C4-2B (cell line): ENCODE results near the gene SLC19A2.

ENCODE experiments used
- ZFX ChIP-seq: fragments of 450-650 bp; IDR thresholded peaks from 2 replicates; pipeline ENCODE4 v1.6.1; 2017
- TF ChIP-seq, protein P1 (sequence below): fragments of 450-650 bp; conservative IDR thresholded peaks from 2 replicates; pipeline ENCODE4 v1.5.1; 2017; ENCODE audit warnings: mild to moderate bottlenecking

- TF ChIP-seq, protein P1, sequence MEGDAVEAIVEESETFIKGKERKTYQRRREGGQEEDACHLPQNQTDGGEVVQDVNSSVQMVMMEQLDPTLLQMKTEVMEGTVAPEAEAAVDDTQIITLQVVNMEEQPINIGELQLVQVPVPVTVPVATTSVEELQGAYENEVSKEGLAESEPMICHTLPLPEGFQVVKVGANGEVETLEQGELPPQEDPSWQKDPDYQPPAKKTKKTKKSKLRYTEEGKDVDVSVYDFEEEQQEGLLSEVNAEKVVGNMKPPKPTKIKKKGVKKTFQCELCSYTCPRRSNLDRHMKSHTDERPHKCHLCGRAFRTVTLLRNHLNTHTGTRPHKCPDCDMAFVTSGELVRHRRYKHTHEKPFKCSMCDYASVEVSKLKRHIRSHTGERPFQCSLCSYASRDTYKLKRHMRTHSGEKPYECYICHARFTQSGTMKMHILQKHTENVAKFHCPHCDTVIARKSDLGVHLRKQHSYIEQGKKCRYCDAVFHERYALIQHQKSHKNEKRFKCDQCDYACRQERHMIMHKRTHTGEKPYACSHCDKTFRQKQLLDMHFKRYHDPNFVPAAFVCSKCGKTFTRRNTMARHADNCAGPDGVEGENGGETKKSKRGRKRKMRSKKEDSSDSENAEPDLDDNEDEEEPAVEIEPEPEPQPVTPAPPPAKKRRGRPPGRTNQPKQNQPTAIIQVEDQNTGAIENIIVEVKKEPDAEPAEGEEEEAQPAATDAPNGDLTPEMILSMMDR: no peak
- TF ChIP-seq ZFX: no peak
These were observed 25.4 kb downstream of the SLC19A2 start for GRCh38 chr1:169460191-169460833.
